ENCODE results near the gene SLC17A2. TPM values are rescaled to one million over a fixed set of nuclear protein-coding genes. Genes with fewer than 3 reads are reported as not detected.

SLC17A2 gene
- total and polyA plus RNA-seq, 2 experiments from 2014 or later = not detected

GRCh38 chr6:25959890-25960536 lies 29.5 kb upstream of the SLC17A2 start (continued):
- TF ChIP-seq ZNF462 (CRISPR knock-in tag; IDR thresholded peaks at IDR 0.05) (no peak), CREB1 (CRISPR knock-in tag; IDR thresholded peaks at IDR 0.05; ENCODE audit: low read depth) (no peak), JUNB (IDR thresholded peaks at IDR 0.05; ENCODE audit: unreplicated experiment) (no peak)

GRCh38 chr6:25958700-25959162 lies 28.2 kb upstream of the SLC17A2 start:
- H3K4me1 Mint-ChIP-seq = peaks cover 22% of the 10 kb centered on the region
- H4K20me1 ChIP-seq (replicated peaks; ENCODE audit: insufficient read depth) = no peaks in the 10 kb centered on the region
- H3K4me1 ChIP-seq (ENCODE audit: insufficient read depth) = peaks cover 18% of the 10 kb centered on the region
- no peak overlapping the region for H3K4me2 ChIP-seq
- H2AFZ ChIP-seq = no peak overlapping the region
- TF ChIP-seq ZNF331 (CRISPR knock-in tag; IDR thresholded peaks at IDR 0.05; ENCODE audit: low read depth) = no peak
- H3K4me3 Mint-ChIP-seq = no peak overlapping the region
- H3K9me2 ChIP-seq (ENCODE audit: insufficient read depth) = no peaks in the 10 kb centered on the region
- no peak overlapping the region for H3K4me3 ChIP-seq
- no peaks in the 10 kb centered on the region; the same call in 1 of the 2 replicates for H3K27me3 ChIP-seq (ENCODE audit: insufficient read depth)
- ATAC-seq = no peak
- 0 out of 2 replicates have a peak, but pooled peaks cover 11% of the 10 kb centered on the region for H3K36me3 ChIP-seq (ENCODE audit: insufficient read depth)
- H3K79me2 ChIP-seq (replicated peaks; ENCODE audit: insufficient read depth) = no peaks in the 10 kb centered on the region
- no peaks in the 10 kb centered on the region for H3F3A ChIP-seq (replicated peaks; ENCODE audit: low read depth)
- H3K27me3 Mint-ChIP-seq (ENCODE audit: insufficient read depth, low read depth, poor library complexity) = peaks cover 5% of the 10 kb centered on the region
- no peak overlapping the region for H3K27ac Mint-ChIP-seq
- H3K27ac ChIP-seq (ENCODE audit: low read depth) = no peak overlapping the region
- peaks cover 34% of the 10 kb centered on the region for H3K36me3 Mint-ChIP-seq (ENCODE audit: low read depth)
- DNase-seq (ENCODE audit: low spot score) = peak; percentile 15
- peaks cover 41% of the 10 kb centered on the region for H3K9me3 Mint-ChIP-seq
